HG02852 (cell line): ENCODE measurements around the gene GNG11.
A peak's percentile ranks its signal among the peaks of the same experiment; 100 is the strongest.

Experiments
- ATAC-seq: cut with Tn5 transposase; IDR thresholded peaks from one replicate; pipeline ENCODE4 v1.9.1; 2021; ENCODE audit warnings: mild to moderate bottlenecking, moderate library complexity; ENCODE audit not compliant: unreplicated experiment

GNG11 gene

GRCh38 chr7:93945756-93946535, 24.4 kb downstream of the GNG11 start:
- no peak for ATAC-seq

- no peak for ATAC-seq
These were observed 26.6 kb downstream of the GNG11 start for GRCh38 chr7:93948106-93948505.

GRCh38 chr7:93948873-93949272, 27.3 kb downstream of the GNG11 start:
- no peak for ATAC-seq

GRCh38 chr7:93949423-93949822, 27.9 kb downstream of the GNG11 start:
- ATAC-seq = no peak

- peak; percentile 72 for ATAC-seq
These were observed 33.8 kb downstream of the GNG11 start for GRCh38 chr7:93955304-93955703.

- peak; percentile 50 for ATAC-seq
These were observed 36.2 kb downstream of the GNG11 start for GRCh38 chr7:93957767-93958166.

GRCh38 chr7:93958216-93958615, 36.7 kb downstream of the GNG11 start:
- ATAC-seq = no peak

GRCh38 chr7:93958651-93959050, 37.1 kb downstream of the GNG11 start:
- peak; percentile 39 for ATAC-seq

GRCh38 chr7:93960986-93961385, 39.5 kb downstream of the GNG11 start:
- no peak for ATAC-seq

GRCh38 chr7:93964262-93964661, 42.7 kb downstream of the GNG11 start:
- ATAC-seq = no peak

GRCh38 chr7:93964813-93965212, 43.3 kb downstream of the GNG11 start:
- no peak for ATAC-seq

- ATAC-seq = no peak
These were observed 47.5 kb downstream of the GNG11 start for GRCh38 chr7:93968911-93969620.

- no peak for ATAC-seq
These were observed 50.6 kb downstream of the GNG11 start for GRCh38 chr7:93972029-93972725.

GRCh38 chr7:93973134-93973533, 51.6 kb downstream of the GNG11 start:
- ATAC-seq = no peak

- ATAC-seq = no peak
These were observed 55.8 kb downstream of the GNG11 start for GRCh38 chr7:93977211-93977950.
